ENCODE data around the gene UST. TPM values are rescaled to one million over a fixed set of nuclear protein-coding genes. Genes with fewer than 3 reads are reported as not detected.

UST gene
- total RNA-seq, 2 experiments from 2014 or later, result 1.4 to 4.1 TPM

DNA sequence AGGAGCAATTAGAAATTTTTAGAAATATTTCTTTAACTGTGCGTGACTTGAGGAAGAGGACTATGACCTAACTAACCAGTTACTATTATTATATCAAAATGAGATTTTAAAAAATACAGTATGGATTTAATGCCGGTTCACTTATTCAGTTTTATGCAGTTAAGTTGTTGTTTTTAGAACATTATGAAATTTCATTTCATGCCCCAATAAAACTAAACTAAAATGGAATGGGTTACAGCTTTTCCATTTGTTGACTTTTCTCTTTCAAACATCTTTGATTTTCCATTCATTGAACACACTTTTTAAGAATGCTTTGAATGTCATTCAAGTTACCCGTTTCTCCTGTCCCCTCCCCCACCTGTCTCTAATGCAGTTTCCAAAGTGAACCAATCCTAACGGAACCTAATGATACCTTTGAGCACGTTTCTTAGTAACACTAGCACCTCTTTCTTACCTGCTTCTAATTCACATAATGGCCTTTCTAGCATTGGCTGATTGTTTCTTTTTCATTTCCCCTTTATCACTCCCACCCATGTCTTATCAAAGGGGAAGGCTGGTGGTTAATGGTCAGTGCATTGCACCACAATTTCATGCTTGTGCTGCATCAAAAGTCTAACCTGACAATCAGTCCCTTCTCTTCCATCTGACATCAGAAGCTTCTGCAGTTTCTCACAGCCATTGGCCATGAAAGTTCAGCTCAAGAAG, 308.5 kb downstream of the UST start:
- intact Hi-C loops (cut with micrococcal nuclease; ENCODE audit: unreplicated experiment), result no loop called here
- ChIA-PET POLR2A (interaction anchor here (0.7 to 1.3 kb wide), 7 partner anchors 8 to 418 kb away, joined by 3 to 7 read pairs (median 4); no protein-coding TSS in a partner anchor), CTCF (ENCODE audit: unreplicated experiment) (no interaction called here)
- H3K9me3 ChIP-seq (ENCODE audit: low read length), result no peaks in the 10 kb centered on the region
- no peaks in the 10 kb centered on the region for H3K9me2 ChIP-seq (ENCODE audit: insufficient read depth, low read length)
- no peaks in the 10 kb centered on the region for H4K20me1 ChIP-seq (ENCODE audit: insufficient read depth, low read length)
- no peak for TF ChIP-seq EZH2phosphoT487 (IDR thresholded peaks at IDR 0.05; ENCODE audit: borderline replicate concordance, low read depth, low read length)
- TF ChIP-seq, protein P1, sequence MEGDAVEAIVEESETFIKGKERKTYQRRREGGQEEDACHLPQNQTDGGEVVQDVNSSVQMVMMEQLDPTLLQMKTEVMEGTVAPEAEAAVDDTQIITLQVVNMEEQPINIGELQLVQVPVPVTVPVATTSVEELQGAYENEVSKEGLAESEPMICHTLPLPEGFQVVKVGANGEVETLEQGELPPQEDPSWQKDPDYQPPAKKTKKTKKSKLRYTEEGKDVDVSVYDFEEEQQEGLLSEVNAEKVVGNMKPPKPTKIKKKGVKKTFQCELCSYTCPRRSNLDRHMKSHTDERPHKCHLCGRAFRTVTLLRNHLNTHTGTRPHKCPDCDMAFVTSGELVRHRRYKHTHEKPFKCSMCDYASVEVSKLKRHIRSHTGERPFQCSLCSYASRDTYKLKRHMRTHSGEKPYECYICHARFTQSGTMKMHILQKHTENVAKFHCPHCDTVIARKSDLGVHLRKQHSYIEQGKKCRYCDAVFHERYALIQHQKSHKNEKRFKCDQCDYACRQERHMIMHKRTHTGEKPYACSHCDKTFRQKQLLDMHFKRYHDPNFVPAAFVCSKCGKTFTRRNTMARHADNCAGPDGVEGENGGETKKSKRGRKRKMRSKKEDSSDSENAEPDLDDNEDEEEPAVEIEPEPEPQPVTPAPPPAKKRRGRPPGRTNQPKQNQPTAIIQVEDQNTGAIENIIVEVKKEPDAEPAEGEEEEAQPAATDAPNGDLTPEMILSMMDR (conservative IDR thresholded peaks at IDR 0.05; ENCODE audit: low read length), result no peak
- no peak overlapping the region for H3K27ac ChIP-seq (ENCODE audit: low read depth, low read length, poor library complexity, severe bottlenecking)
- H3K4me1 ChIP-seq (ENCODE audit: insufficient read depth, low read length, poor library complexity, severe bottlenecking), result peaks cover 3% of the 10 kb centered on the region
- no peak overlapping the region for H3K4me3 ChIP-seq (ENCODE audit: low read depth, low read length, poor library complexity, severe bottlenecking)
- H2AFZ ChIP-seq (ENCODE audit: low read length), result no peak overlapping the region
- no peak for DNase-seq (ENCODE audit: low spot score)
- no peak overlapping the region for H3K4me2 ChIP-seq (ENCODE audit: low read length)
- H3K79me2 ChIP-seq (ENCODE audit: insufficient read depth, low read depth, low read length), result no peaks in the 10 kb centered on the region
- no TSS peak for BruUV-seq (replicated peaks)
- no peaks in the 10 kb centered on the region for H3K36me3 ChIP-seq (ENCODE audit: insufficient read depth, low read length)

DNA sequence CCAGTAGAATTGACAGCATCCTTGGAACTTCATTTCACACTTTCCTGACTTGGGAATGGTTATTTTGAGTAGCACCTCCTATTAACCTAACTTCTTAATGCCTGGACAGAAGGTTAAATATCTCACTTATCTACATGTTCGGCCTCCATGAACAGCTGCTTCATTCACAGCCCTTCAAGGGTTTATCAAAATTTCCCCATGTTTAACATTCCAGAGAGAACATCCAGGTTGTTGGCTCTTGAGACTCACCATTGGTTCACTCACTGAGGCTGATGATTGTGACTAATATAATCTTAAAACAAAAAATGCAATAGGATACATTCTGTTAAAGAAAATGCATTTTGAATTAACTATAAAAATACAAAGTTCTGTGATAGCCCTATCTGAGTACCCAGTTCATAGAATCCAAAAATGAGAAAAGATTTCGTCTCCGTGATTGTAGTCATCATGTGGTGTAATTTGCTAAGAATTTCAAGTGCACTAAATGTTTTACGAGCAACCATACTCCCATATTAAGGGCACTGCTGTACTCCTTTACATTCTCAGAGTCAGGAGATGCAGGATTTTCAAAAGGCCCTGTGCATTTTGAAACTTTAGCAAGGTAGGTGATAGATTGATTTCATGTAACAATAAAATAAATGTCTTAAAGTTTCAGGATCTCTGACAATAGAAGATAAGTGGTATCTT, 310.1 kb downstream of the UST start:
- H3K4me1 ChIP-seq (ENCODE audit: insufficient read depth, low read length, poor library complexity, severe bottlenecking), result peaks cover 11% of the 10 kb centered on the region
- H3K79me2 ChIP-seq (ENCODE audit: insufficient read depth, low read depth, low read length), result no peaks in the 10 kb centered on the region
- BruUV-seq (replicated peaks), result no TSS peak
- H3K9me2 ChIP-seq (ENCODE audit: insufficient read depth, low read length), result no peaks in the 10 kb centered on the region
- no peak overlapping the region for H3K27ac ChIP-seq (ENCODE audit: low read depth, low read length, poor library complexity, severe bottlenecking)
- H4K20me1 ChIP-seq (ENCODE audit: insufficient read depth, low read length), result no peaks in the 10 kb centered on the region
- DNase-seq (ENCODE audit: low spot score), result no peak
- POLR2A ChIA-PET, result interaction anchor here (0.5 to 1.3 kb wide), 2 partner anchors 9 to 456 kb away, joined by 3 to 4 read pairs; no protein-coding TSS in a partner anchor
- CTCF ChIA-PET (ENCODE audit: unreplicated experiment), result no interaction called here
- H3K4me2 ChIP-seq (ENCODE audit: low read length), result no peak overlapping the region
- H3K9me3 ChIP-seq (ENCODE audit: low read length), result no peaks in the 10 kb centered on the region
- no peaks in the 10 kb centered on the region for H3K36me3 ChIP-seq (ENCODE audit: insufficient read depth, low read length)
- intact Hi-C loops (cut with micrococcal nuclease; ENCODE audit: unreplicated experiment), result no loop called here
- TF ChIP-seq, protein P1 (conservative IDR thresholded peaks at IDR 0.05; ENCODE audit: low read length), result no peak
- no peak for TF ChIP-seq EZH2phosphoT487 (IDR thresholded peaks at IDR 0.05; ENCODE audit: borderline replicate concordance, low read depth, low read length)
- H3K4me3 ChIP-seq (ENCODE audit: low read depth, low read length, poor library complexity, severe bottlenecking), result no peak overlapping the region
- H2AFZ ChIP-seq (ENCODE audit: low read length), result no peak overlapping the region

DNA sequence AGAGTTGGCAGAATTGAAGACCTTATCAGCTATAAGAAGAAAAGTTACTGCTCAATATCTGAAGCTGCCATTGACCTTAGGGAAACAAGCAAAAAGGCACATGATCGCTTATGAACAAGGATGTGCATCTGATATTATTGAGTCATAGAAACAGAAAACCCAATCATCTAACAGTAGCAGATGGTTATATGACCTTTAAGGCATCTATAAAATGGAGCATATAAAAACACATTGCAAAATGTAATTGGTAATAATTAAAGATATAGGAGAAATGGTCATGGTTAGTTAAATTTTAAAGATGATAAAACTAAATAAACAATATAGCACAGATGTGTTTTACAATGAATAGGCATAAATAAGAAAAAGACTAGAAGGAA, 310.6 kb downstream of the UST start:
- Histone ChIP-seq H3K79me2 (ENCODE audit: insufficient read depth, low read depth, low read length) (no peaks in the 10 kb centered on the region), H3K4me3 (ENCODE audit: low read depth, low read length, poor library complexity, severe bottlenecking) (no peak overlapping the region), H2AFZ (ENCODE audit: low read length) (no peak overlapping the region), H3K27ac (ENCODE audit: low read depth, low read length, poor library complexity, severe bottlenecking) (no peak overlapping the region), H3K9me2 (ENCODE audit: insufficient read depth, low read length) (no peaks in the 10 kb centered on the region), H3K4me2 (ENCODE audit: low read length) (no peak overlapping the region), H3K9me3 (ENCODE audit: low read length) (no peaks in the 10 kb centered on the region), H3K36me3 (ENCODE audit: insufficient read depth, low read length) (no peaks in the 10 kb centered on the region), H3K4me1 (ENCODE audit: insufficient read depth, low read length, poor library complexity, severe bottlenecking) (peaks cover 11% of the 10 kb centered on the region), H4K20me1 (ENCODE audit: insufficient read depth, low read length) (no peaks in the 10 kb centered on the region)
- CTCF ChIA-PET (ENCODE audit: unreplicated experiment), result no interaction called here
- no TSS peak for BruUV-seq (replicated peaks)
- POLR2A ChIA-PET, result interaction anchor here (0.5 kb wide), 2 partner anchors 105 to 455 kb away, joined by 3 read pairs; no protein-coding TSS in a partner anchor
- DNase-seq (ENCODE audit: low spot score), result no peak
- intact Hi-C loops (cut with micrococcal nuclease; ENCODE audit: unreplicated experiment), result no loop called here
- TF ChIP-seq EZH2phosphoT487 (IDR thresholded peaks at IDR 0.05; ENCODE audit: borderline replicate concordance, low read depth, low read length), result no peak
- TF ChIP-seq, protein P1 (conservative IDR thresholded peaks at IDR 0.05; ENCODE audit: low read length), result no peak

Measured in OCI-LY7 (cell line).